HG02973 (cell line): ENCODE data around the gene ZNF630.
"Not testable (repeated sequence)": the region's sequence is repeated elsewhere in the genome, so short reads cannot be mapped to it uniquely, and the experiment has no call there.

Experiments
- ATAC-seq: cut with Tn5 transposase; IDR thresholded peaks from one replicate; pipeline ENCODE4 v1.9.1; 2021; ENCODE audit warnings: moderate library complexity; ENCODE audit not compliant: unreplicated experiment

The ZNF630 gene

DNA sequence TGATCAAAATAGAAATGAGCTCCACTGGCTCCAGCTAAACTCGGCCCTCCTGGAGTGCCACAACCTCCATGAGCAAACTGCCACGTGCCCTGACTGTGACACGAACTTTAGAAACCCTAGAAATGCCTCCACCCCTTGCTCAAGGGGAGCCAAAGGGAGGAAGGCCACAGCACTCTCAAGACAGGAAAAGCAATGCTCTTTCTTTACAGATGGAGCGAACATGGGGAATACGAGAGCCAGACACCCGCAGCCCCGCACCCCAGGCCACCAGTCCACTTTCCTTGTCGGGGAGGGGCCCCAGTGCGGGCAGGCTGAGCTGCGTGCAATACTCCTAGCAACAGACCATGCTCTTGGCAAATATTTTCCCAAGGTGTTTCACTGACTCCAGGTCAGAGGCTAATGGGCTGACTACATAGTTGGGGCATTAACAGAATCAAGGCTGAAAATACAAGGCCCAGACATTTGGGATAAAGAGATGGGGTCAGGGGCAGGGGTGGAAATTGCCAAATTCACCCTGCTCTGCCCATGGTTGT, 40.7 kb downstream of the ZNF630 start:
- ATAC-seq: not testable (repeated sequence)

DNA sequence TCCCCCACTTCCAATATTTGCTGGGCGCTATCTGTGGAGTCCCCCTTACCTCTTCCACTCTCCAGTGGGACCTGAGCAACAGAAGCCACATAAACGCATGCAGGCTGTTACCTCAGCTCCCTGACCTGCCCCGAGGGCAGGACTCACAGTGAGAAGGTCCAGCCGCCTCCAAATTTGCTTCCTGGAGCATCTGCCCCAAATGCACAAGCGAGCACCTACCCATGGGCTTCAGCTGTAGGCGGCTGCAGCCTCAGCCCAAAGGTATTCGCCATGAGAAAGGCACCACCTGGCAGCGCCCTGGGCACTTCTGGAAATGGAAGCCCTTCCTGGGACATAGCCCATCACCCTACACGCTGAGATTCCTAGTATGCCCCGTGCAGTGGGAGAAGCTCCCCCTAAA, 41.2 kb downstream of the ZNF630 start:
- no peak for ATAC-seq

DNA sequence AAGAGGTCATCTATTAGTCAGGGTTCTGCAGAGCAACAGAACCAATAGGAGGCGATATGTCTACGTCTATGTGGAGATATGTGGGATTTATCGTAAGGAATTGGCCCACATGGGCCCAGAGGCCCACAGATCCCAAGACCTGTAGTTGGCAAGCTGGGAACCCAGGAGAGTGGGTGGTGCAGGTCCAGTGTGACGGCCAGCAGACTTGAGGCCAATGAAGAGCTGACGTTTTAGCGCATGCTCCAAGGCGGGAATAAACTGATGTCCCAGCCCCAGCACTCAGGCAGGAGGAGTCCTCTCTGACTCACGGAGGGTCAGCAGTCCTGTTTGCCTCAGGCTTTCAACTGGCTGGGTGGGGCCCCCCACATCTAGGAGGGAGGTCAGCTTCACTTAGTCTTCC, 43.3 kb downstream of the ZNF630 start:
- ATAC-seq: no peak

DNA sequence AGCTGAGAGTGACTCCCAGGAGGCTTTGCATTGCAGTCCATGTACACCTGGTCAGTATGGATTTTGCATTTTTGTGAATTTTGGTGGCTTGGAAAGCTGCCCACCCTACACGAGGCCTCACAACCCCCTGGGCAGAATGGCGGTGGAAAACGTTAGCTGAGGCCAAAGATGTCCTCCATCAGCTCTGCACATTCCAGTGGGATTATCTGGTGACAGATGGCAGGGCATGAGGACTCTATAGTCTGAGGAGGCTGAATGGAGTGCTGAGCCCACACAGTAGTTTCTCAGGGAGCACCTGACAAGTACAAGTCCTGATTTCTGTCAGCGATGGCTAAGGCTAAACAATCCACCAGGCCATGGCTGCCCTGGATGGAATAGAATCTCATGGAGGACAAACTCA, 43.9 kb downstream of the ZNF630 start:
- ATAC-seq: not testable (repeated sequence)

DNA sequence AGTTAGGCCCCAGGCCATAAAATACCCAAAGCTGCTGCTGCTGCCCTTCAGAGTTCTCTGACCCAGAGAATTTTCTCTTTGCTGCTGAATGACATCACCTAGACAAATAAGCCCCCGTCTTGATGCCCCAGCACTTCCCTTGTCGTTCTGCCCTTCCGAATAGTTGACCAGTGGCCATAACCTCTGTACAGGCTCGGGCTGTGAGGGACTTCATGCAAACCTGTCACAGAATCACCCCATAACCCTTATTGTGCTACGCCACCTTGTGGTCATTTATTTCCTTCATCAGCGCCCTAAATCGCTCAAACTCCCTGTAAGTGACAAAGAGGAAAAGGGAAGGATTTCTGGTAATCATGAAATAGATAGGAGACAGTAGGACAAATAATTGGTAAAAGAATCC, 45.9 kb downstream of the ZNF630 start:
- no peak for ATAC-seq

DNA sequence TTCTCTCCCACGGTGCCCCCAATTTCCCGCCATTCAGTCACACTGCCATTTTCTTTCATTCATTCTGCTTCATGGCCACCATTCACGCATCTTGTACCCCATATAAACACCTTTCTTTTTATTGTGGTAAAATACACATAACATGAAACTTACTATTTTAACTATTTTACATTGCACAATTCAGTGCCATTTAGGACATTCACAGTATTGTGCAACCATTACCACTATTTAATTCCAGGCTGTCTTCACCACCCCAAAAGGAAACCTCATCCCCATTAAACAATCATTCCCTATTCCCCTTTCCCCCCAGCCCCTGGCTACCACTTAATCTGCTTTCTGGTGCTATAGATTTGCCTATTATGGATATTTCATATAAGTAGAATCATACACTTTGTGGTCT, 48.7 kb downstream of the ZNF630 start:
- no peak for ATAC-seq

DNA sequence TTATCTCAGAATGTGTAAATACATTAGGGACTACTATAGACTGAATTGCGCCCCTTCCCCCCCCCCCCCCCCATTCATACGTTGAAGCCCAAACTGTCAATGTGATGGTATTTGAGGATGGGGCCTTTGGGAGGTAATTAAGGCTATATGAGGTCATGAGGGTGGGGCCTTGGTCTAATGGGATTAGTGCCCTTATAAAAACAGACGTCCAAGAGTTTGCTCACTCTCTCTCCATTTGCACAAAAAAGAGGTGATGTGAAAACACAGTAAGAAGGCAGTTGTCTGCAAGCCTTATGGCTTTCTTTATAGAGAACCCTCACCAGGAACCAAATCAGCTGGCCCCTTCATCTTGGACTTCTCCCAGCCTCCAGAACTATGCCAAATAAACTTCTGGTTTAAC, 49.3 kb downstream of the ZNF630 start:
- no peak for ATAC-seq

DNA sequence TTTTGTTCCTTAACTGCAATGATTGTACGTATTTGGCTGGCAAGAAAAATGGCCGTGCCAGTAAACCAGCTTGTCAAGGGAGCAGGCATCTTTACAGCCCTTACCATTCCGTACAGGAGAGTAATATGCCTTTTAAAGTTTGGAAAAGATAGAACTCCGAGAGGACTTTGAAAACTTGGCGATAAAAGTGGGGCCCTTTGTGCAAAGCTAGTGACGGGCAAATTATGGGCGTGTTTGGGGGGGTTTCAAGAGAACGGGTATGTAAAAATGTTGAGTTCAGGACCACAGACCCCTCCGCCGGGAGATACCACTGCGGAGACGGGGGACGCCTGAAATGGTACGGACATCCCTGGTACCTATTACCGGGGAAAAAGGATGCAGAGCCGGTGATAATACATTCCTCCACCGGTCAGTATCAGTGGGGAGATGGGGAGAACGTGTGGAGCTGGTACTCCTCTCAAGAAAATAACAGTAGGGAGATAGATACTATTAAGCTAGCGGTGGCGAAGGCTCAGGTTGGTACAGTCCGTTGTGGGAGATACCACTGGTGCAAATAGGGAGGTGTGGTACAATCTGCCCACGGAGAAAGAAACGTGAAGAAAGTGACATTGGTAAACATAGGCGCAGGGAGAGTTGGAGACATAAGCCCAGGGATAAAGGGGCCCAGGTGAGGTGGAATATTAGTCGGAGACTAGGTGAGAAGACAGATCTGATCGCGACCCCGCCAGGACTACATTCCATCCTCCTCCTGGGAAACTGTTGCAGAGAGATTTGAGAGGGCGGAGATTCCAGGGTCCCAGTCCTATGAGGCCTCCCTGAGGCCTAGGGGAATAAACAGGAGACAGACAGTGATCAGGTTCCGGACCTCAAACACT, 50.2 kb downstream of the ZNF630 start:
- no peak for ATAC-seq

DNA sequence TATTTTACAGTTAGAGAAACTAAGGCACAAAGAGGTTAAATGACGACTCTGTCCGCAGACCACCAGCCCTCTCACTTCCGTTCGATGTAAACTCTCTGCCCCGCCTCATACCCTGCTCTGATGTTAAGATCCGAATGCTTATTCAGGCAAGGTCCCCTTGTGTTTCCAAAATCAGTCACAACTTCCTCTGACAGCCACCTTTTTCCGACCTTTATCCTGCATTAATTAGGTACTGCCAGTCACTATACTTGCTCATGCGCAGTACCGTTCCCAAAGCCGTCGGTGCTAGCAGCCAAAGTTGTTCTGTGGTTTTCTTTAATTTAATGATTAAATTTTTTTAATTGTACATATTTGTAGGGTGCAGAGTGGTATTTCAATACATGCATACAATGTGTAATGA, 51.0 kb downstream of the ZNF630 start:
- not testable (repeated sequence) for ATAC-seq

DNA sequence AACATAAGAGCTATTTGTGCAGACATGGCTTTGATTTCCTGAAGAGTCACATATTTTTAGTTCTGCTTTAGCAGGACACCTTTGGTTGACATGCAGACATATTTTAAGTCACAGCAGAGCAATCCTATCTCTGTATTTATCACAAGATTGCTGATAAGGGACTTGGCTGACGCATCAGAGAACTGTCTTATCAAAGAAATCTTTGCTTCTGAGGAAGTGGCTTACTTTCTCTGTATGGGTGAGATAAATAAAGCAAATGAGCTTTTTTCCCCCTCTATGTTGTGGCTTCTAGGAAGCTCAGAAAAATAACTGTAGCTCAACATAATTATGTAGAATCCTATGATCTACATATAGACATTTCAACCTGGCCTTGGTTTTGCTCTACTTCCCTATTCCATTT, 51.5 kb downstream of the ZNF630 start:
- not testable (repeated sequence) for ATAC-seq

DNA sequence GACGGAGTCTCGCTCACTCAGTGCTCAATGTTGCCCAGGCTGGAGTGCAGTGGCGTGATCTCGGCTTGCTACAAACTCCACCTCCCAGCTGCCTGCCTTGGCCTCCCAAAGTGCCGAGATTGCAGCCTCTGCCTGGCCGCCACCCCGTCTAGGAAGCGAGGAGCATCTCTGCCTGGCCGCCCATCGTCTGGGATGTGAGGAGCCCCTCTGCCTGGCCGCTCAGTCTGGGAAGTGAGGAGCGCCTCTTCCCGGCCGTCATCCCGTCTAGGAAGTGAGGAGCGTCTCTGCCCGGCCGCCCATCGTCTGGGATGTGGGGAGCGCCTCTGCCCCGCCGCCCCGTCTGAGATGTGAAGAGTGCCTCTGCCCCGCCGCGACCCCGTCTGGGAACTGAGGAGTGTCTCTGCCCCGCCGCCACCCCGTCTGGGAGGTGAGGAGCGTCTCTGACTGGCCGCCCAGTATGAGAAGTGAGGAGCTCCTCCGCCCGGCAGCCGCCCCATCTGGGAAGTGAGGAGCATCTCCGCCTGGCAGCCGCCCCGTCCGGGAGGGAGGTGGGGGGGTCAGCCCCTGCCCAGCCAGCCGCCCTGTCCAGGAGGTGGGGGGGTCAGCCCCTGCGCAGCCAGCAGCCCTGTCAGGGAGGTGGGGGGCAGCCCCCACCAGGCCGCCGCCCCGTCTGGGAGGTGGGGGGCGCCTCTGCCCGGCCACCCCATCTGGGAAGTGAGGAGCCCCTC, 54.7 kb downstream of the ZNF630 start:
- not testable (repeated sequence) for ATAC-seq

DNA sequence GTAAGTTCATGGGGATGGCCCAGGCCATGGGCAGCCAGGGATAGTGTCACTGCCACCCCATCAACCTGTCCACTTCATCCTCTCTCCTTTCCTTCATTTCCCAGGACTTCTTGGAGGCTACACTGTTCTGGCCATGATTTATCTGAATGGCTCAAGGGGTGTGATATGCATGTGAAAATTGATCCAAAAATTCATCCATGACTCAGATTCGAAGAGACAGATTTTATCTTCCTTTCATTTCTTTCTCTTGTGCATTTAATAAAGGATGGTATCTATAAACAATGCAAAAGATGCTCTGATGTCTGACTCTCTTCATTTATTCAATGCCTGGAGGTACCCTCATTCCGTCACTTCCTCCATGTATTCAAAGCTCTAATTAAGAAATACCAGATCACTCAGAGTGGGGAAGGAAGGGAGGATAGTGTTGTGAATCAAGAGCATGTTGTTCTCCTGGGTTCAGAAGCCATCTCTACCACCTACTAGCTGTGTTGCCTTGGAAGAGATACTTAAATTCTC, 61.9 kb downstream of the ZNF630 start:
- ATAC-seq: not testable (repeated sequence)
